Measurements from ENCODE around the gene TMEM154. TPM values are rescaled to one million over a fixed set of nuclear protein-coding genes. Genes with fewer than 3 reads are reported as not detected.

Gene TMEM154
- total and polyA plus RNA-seq, 10 of the 15 experiments (the other 5 are each of a cell fraction or from before 2014, with no cell fraction given): 5.1 to 41.4 (median 18.2) TPM

DNA sequence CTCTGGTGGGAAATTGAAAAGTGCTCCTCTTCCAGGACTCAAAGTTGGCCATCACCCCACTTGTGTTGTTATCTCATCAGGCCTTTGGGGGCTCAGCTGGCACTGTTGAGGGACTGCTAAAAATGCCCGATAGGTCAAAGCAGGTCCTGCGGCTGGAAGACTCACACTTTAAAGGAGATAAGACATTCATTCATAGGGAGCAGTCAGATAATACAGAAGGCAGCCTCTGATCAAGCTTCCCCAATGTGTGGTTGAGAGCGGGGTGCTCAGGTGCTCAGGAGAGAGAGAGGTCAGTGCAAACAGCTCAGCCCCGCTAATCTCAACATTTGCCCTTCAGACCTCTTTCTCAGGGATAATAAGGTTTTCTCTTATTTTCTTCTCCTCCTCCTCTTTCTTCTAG, 70.3 kb downstream of the TMEM154 start (continued):
- TF ChIP-seq, protein P1, sequence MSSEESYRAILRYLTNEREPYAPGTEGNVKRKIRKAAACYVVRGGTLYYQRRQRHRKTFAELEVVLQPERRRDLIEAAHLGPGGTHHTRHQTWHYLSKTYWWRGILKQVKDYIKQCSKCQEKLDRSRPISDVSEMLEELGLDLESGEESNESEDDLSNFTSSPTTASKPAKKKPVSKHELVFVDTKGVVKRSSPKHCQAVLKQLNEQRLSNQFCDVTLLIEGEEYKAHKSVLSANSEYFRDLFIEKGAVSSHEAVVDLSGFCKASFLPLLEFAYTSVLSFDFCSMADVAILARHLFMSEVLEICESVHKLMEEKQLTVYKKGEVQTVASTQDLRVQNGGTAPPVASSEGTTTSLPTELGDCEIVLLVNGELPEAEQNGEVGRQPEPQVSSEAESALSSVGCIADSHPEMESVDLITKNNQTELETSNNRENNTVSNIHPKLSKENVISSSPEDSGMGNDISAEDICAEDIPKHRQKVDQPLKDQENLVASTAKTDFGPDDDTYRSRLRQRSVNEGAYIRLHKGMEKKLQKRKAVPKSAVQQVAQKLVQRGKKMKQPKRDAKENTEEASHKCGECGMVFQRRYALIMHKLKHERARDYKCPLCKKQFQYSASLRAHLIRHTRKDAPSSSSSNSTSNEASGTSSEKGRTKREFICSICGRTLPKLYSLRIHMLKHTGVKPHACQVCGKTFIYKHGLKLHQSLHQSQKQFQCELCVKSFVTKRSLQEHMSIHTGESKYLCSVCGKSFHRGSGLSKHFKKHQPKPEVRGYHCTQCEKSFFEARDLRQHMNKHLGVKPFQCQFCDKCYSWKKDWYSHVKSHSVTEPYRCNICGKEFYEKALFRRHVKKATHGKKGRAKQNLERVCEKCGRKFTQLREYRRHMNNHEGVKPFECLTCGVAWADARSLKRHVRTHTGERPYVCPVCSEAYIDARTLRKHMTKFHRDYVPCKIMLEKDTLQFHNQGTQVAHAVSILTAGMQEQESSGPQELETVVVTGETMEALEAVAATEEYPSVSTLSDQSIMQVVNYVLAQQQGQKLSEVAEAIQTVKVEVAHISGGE (CRISPR knock-in tag; IDR thresholded peaks at IDR 0.05): no peak
- TF ChIP-seq SREBF1 (IDR thresholded peaks at IDR 0.05; ENCODE audit: low read length): no peak
- no peak for TF ChIP-seq NBN (IDR thresholded peaks at IDR 0.05)
- TF ChIP-seq PML (IDR thresholded peaks at IDR 0.05; ENCODE audit: low read length): no peak
- no peak for TF ChIP-seq NFYA (IDR thresholded peaks at IDR 0.05; ENCODE audit: borderline replicate concordance, low read depth, low read length)
- TF ChIP-seq HDGF (IDR thresholded peaks at IDR 0.05): no peak
- no peak for TF ChIP-seq RBBP5 (conservative IDR thresholded peaks at IDR 0.05)
- TF ChIP-seq LARP7 (IDR thresholded peaks at IDR 0.05): no peak

DNA sequence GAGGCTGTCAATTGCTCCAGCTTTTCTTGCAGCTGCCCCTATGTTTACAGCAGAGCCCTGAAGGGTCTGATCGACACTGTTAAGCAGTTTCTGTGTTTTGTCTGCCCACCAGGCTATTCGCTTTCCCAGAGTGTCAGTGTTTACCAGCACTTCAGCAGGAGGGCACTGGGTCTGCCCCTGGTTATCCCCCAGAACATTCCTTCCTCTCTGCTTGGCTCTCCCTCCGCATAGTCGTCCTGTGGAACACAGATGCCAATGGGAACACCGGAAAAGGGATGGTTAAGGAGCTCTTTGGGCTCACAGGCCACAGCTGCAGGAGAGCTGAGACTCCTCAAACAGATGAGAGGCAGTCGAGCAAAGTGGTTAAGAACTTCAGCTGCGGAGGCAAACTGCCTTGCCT, 72.6 kb downstream of the TMEM154 start:
- intact Hi-C loops (cut with micrococcal nuclease; ENCODE audit: unreplicated experiment): no loop called here
- Histone ChIP-seq H3K9ac (ENCODE audit: control insufficient read depth, insufficient read depth, low read length) (no peak overlapping the region), H3K9me3 (replicated peaks; ENCODE audit: control insufficient read depth, insufficient read depth, low read length) (no peaks in the 10 kb centered on the region), H2AFZ (ENCODE audit: control insufficient read depth, low read depth, low read length) (no peak overlapping the region), H3K27me3 (replicated peaks in 1 of 2; ENCODE audit: control insufficient read depth in 2 of 2, insufficient read depth in 2 of 2, low read length in 1 of 2) (no peaks in the 10 kb centered on the region), H3K4me1 (ENCODE audit: control insufficient read depth, insufficient read depth, low read length) (no peaks in the 10 kb centered on the region), H3K79me2 (ENCODE audit: control insufficient read depth, insufficient read depth, low read length) (no peaks in the 10 kb centered on the region), H3K27ac (ENCODE audit: control insufficient read depth, insufficient read depth) (no peak overlapping the region), H4K20me1 (ENCODE audit: control insufficient read depth, insufficient read depth) (no peaks in the 10 kb centered on the region), H3K4me3 (no peak overlapping the region), H3K36me3 (ENCODE audit: control insufficient read depth in 2 of 2, insufficient read depth in 2 of 2, low read length in 1 of 2) (no peaks in the 10 kb centered on the region), H3K4me2 (ENCODE audit: control insufficient read depth, insufficient read depth) (no peak overlapping the region)
- WGBS (ENCODE audit: insufficient coverage, insufficient replicate concordance, low lambda C conversion rate, missing lambda C conversion rate): 58% methylated on average over 7 of the region's 7 CpGs
- in situ Hi-C loops (cut with MboI): no loop called here
- no TSS peak for BruUV-seq (replicated peaks)
- DNase-seq (ENCODE audit: low read depth, low spot score) (no peak), FAIRE-seq (no peak), ATAC-seq (no peak)
- RAD21 ChIA-PET (ENCODE audit: unreplicated experiment): no interaction called here
- CTCF ChIA-PET: interaction anchor here (1.8 kb wide), 1 partner anchor 106 kb away, joined by 5 read pairs; no protein-coding TSS in a partner anchor
- SMC1A ChIA-PET (ENCODE audit: uncharacterized antibody, unreplicated experiment): interaction anchor here (1.2 kb wide), 1 partner anchor 20 kb away, joined by 3 read pairs; no protein-coding TSS in a partner anchor
- POLR2A ChIA-PET: no interaction called here
- TF ChIP-seq CBFB (IDR thresholded peaks at IDR 0.05; ENCODE audit: low read depth) (no peak), MEF2B (IDR thresholded peaks at IDR 0.05; ENCODE audit: partially characterized antibody, poor library complexity, severe bottlenecking) (no peak), SMC3 (IDR thresholded peaks at IDR 0.05; ENCODE audit: borderline replicate concordance, low read length) (no peak), ZNF207 (IDR thresholded peaks at IDR 0.05; ENCODE audit: borderline replicate concordance) (no peak), MXI1 (IDR thresholded peaks at IDR 0.05; ENCODE audit: low read depth, low read length) (no peak), ZBED1 (IDR thresholded peaks at IDR 0.05; ENCODE audit: borderline replicate concordance) (no peak), MTA3 (IDR thresholded peaks at IDR 0.05; ENCODE audit: borderline replicate concordance, low read length) (no peak)
- TF ChIP-seq, protein P2, sequence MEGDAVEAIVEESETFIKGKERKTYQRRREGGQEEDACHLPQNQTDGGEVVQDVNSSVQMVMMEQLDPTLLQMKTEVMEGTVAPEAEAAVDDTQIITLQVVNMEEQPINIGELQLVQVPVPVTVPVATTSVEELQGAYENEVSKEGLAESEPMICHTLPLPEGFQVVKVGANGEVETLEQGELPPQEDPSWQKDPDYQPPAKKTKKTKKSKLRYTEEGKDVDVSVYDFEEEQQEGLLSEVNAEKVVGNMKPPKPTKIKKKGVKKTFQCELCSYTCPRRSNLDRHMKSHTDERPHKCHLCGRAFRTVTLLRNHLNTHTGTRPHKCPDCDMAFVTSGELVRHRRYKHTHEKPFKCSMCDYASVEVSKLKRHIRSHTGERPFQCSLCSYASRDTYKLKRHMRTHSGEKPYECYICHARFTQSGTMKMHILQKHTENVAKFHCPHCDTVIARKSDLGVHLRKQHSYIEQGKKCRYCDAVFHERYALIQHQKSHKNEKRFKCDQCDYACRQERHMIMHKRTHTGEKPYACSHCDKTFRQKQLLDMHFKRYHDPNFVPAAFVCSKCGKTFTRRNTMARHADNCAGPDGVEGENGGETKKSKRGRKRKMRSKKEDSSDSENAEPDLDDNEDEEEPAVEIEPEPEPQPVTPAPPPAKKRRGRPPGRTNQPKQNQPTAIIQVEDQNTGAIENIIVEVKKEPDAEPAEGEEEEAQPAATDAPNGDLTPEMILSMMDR (IDR thresholded peaks at IDR 0.05 in 2 of 3, conservative IDR thresholded peaks at IDR 0.05 in 1 of 3; ENCODE audit: control insufficient read depth in 2 of 3, extremely low read depth in 1 of 3, insufficient read depth in 1 of 3, low read depth in 3 of 3, low read length in 3 of 3): no peak
- TF ChIP-seq, protein P3, sequence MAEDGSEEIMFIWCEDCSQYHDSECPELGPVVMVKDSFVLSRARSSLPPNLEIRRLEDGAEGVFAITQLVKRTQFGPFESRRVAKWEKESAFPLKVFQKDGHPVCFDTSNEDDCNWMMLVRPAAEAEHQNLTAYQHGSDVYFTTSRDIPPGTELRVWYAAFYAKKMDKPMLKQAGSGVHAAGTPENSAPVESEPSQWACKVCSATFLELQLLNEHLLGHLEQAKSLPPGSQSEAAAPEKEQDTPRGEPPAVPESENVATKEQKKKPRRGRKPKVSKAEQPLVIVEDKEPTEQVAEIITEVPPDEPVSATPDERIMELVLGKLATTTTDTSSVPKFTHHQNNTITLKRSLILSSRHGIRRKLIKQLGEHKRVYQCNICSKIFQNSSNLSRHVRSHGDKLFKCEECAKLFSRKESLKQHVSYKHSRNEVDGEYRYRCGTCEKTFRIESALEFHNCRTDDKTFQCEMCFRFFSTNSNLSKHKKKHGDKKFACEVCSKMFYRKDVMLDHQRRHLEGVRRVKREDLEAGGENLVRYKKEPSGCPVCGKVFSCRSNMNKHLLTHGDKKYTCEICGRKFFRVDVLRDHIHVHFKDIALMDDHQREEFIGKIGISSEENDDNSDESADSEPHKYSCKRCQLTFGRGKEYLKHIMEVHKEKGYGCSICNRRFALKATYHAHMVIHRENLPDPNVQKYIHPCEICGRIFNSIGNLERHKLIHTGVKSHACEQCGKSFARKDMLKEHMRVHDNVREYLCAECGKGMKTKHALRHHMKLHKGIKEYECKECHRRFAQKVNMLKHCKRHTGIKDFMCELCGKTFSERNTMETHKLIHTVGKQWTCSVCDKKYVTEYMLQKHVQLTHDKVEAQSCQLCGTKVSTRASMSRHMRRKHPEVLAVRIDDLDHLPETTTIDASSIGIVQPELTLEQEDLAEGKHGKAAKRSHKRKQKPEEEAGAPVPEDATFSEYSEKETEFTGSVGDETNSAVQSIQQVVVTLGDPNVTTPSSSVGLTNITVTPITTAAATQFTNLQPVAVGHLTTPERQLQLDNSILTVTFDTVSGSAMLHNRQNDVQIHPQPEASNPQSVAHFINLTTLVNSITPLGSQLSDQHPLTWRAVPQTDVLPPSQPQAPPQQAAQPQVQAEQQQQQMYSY (CRISPR knock-in tag; IDR thresholded peaks at IDR 0.05): no peak
